ENCODE results near the gene TBC1D20.

GRCh38 chr20:460707-461106 is 1.6 kb downstream of the TBC1D20 start:
- no peak for TF ChIP-seq CTCF (IDR thresholded peaks at IDR 0.05 in 4 of 5, conservative IDR thresholded peaks at IDR 0.05 in 1 of 5)
- TF ChIP-seq POLR2A (IDR thresholded peaks at IDR 0.05) = no peak

All from gastrocnemius medialis (tissue), 4 donors.